HFFc6 (cell line): ENCODE results near the gene C15orf39. TPM values are rescaled to one million over a fixed set of nuclear protein-coding genes. Genes with fewer than 3 reads are reported as not detected.

ENCODE experiments used
- DNase-seq: peaks from one replicate; pipeline ENCODE4 v3.0.0-alpha.2; 2018
- H3K27ac Mint-ChIP-seq: 2 replicates; pipeline ENCODE4 v1.8.0; 2020; ENCODE audit warnings: mild to moderate bottlenecking, mixed read lengths
- H3K27me3 Mint-ChIP-seq: 2 replicates; pipeline ENCODE4 v1.8.0; 2021; ENCODE audit warnings: mild to moderate bottlenecking, moderate library complexity, mixed read lengths; ENCODE audit not compliant: insufficient read depth
- H3K36me3 Mint-ChIP-seq: 2 replicates; pipeline ENCODE4 v1.8.0; 2021; ENCODE audit warnings: low read depth, mixed read lengths
- H3K4me1 Mint-ChIP-seq: 2 replicates; pipeline ENCODE4 v1.8.0; 2020; ENCODE audit warnings: low read depth, mixed read lengths
- H3K4me3 Mint-ChIP-seq: 2 replicates; pipeline ENCODE4 v1.8.0; 2020; ENCODE audit warnings: mild to moderate bottlenecking, moderate library complexity, mixed read lengths
- H3K9me3 Mint-ChIP-seq: 2 replicates; pipeline ENCODE4 v1.8.0; 2020; ENCODE audit warnings: mild to moderate bottlenecking, mixed read lengths
- CTCF ChIP-seq: fragments of 200-600 bp; sonication (generic); IDR thresholded peaks from 2 replicates; pipeline ENCODE4 v1.5.0; 2021; ENCODE audit warnings: antibody characterized with exemption, mild to moderate bottlenecking
- total RNA-seq, 6 experiments: library from RNA; stranded (reverse); fragmentation: NEBNext Ultra II Directional; extraction: Animal tissue kit (Norgen Biotek cat#: 25700); gene quantifications; 2 replicates in 1 of 6; 3 replicates in 5 of 6; pipeline ENCODE4 v1.2.3, GENCODE V29; 2021

The C15orf39 gene
- total RNA-seq, 6 experiments from 2014 or later = 8.8 to 14.8 (median 12.0) TPM

- H3K9me3 Mint-ChIP-seq = peaks cover 14% of the 10 kb centered on the region
- H3K27ac Mint-ChIP-seq = no peak overlapping the region
- no peaks in the 10 kb centered on the region for H3K4me1 Mint-ChIP-seq
- no peak for DNase-seq
- H3K4me3 Mint-ChIP-seq = no peak overlapping the region
- TF ChIP-seq CTCF = no peak
- H3K27me3 Mint-ChIP-seq = peaks cover 24% of the 10 kb centered on the region
- peaks cover 14% of the 10 kb centered on the region for H3K36me3 Mint-ChIP-seq
Observed at GRCh38 chr15:75188499-75188898, 13.2 kb upstream of the C15orf39 start.

DNA sequence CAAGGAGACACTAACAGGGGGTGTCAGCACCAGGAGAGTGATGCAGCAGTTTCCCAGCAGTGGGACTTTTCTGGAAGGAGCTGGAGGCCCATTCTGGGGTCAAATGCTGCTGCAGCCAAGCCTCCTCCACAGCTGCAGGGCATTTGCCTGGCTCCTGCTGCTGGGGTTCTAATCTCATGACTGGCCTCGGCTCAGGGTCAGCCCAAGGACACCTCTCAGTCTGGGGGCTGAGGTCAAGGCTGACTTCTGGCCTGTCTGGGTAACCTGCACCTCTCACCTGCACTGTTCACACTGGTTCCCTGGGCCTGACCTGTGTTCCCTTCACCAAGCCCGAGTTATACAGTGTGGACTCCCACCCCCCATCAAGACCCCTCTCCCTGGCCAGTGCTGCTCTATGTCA is 10.4 kb upstream of the C15orf39 start:
- no peak for TF ChIP-seq CTCF
- no peak for DNase-seq
- Mint-ChIP-seq H3K9me3 (peaks cover 14% of the 10 kb centered on the region), H3K36me3 (peaks cover 14% of the 10 kb centered on the region), H3K4me3 (no peak overlapping the region), H3K4me1 (no peaks in the 10 kb centered on the region), H3K27me3 (peaks cover 31% of the 10 kb centered on the region), H3K27ac (no peak overlapping the region)

- peaks cover 14% of the 10 kb centered on the region for H3K9me3 Mint-ChIP-seq
- no peak overlapping the region for H3K4me3 Mint-ChIP-seq
- no peaks in the 10 kb centered on the region for H3K4me1 Mint-ChIP-seq
- TF ChIP-seq CTCF = no peak
- peaks cover 14% of the 10 kb centered on the region for H3K36me3 Mint-ChIP-seq
- peaks cover 35% of the 10 kb centered on the region for H3K27me3 Mint-ChIP-seq
- no peak for DNase-seq
- no peak overlapping the region for H3K27ac Mint-ChIP-seq
Observed at GRCh38 chr15:75192307-75192706, 9.4 kb upstream of the C15orf39 start.

DNA sequence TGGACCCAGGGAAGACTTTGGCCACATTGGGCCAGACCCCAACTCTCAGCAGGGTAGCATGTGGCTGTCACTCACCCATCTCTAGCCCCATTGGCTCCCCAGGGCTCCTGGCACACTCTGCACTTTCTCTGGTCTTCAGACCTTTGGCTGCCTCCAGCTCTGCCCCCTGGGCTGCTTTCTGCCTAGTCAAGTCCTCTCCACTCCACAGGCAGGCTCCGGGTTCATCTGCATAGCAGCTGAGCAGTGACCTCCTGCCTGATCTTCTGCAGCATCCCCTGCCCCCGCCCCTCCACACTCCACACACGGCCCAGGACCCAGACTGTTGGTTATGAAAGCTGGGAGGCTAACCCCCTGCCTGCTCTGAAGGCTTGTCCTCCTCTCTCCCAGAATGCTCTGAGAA is 8.4 kb upstream of the C15orf39 start:
- peaks cover 14% of the 10 kb centered on the region for H3K36me3 Mint-ChIP-seq
- DNase-seq = no peak
- H3K27ac Mint-ChIP-seq = no peak overlapping the region
- no peak for TF ChIP-seq CTCF
- H3K4me1 Mint-ChIP-seq = no peaks in the 10 kb centered on the region
- H3K9me3 Mint-ChIP-seq = peaks cover 14% of the 10 kb centered on the region
- H3K4me3 Mint-ChIP-seq = no peak overlapping the region
- peaks cover 31% of the 10 kb centered on the region for H3K27me3 Mint-ChIP-seq

GRCh38 chr15:75193976-75194375 is 7.7 kb upstream of the C15orf39 start:
- H3K36me3 Mint-ChIP-seq = peaks cover 14% of the 10 kb centered on the region
- no peak overlapping the region for H3K4me3 Mint-ChIP-seq
- no peak overlapping the region for H3K27ac Mint-ChIP-seq
- no peaks in the 10 kb centered on the region; the same call in 1 of the 2 replicates for H3K4me1 Mint-ChIP-seq
- H3K9me3 Mint-ChIP-seq = peaks cover 14% of the 10 kb centered on the region
- H3K27me3 Mint-ChIP-seq = peaks cover 31% of the 10 kb centered on the region
- TF ChIP-seq CTCF = no peak
- no peak for DNase-seq

DNA sequence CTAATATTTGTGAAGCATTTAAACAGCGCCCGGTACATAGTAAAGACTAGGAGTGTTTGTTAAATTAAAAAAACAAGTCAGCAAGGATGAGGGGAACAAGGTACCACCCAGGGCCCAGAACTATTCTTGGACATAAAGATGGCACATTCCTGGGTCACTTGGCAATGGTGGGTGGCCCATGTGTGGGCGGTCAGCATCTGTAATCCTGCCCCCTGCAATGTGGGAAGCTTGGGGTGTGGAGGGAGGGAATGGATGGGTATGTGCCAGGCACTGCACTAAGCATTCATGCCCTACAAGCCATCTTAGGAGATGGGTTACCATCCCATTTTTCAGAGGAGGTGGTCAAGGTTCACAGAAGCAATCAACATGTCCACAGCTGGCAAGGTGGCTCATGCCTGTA is 7.3 kb upstream of the C15orf39 start:
- Mint-ChIP-seq H3K27ac (no peak overlapping the region), H3K36me3 (peaks cover 14% of the 10 kb centered on the region), H3K9me3 (peaks cover 14% of the 10 kb centered on the region), H3K27me3 (peaks cover 33% of the 10 kb centered on the region), H3K4me3 (no peak overlapping the region), H3K4me1 (no peaks in the 10 kb centered on the region; the same call in 1 of the 2 replicates)
- TF ChIP-seq CTCF = no peak
- DNase-seq = no peak
